Mononuclear cell (primary cell): Measurements from ENCODE around the gene CLEC11A. TPM values are rescaled to one million over a fixed set of nuclear protein-coding genes. Genes with fewer than 3 reads are reported as not detected.

Experiments used
- total RNA-seq: library from RNA; depleted of rRNA; stranded (reverse); fragments of >200 nt; gene quantifications from one replicate; pipeline ENCODE4 v1.2.3, GENCODE V29; 2012

CLEC11A gene
- total RNA-seq, 1 donor = 3.8 TPM

Other genes starting within 250 kb of the CLEC11A start
- 58.9 TPM for gene EMC10, start 246.9 kb upstream of the CLEC11A start, total RNA-seq
- 0.21 TPM for gene GARIN5A, start 246.5 kb upstream of the CLEC11A start, total RNA-seq
- gene JOSD2, start 212.2 kb upstream of the CLEC11A start, total RNA-seq = 8.4 TPM
- gene ASPDH, start 209.5 kb upstream of the CLEC11A start, total RNA-seq = not detected
- gene LRRC4B, start 154.9 kb upstream of the CLEC11A start, total RNA-seq = not detected
- not detected for gene SYT3, start 83.5 kb upstream of the CLEC11A start, total RNA-seq
- gene C19orf81, start 73.9 kb upstream of the CLEC11A start, total RNA-seq = not detected
- 0.21 TPM for gene SHANK1, start 3.6 kb upstream of the CLEC11A start, total RNA-seq
- not detected for gene GPR32, start 47.1 kb downstream of the CLEC11A start, total RNA-seq
- gene ACP4, start 67.1 kb downstream of the CLEC11A start, total RNA-seq = not detected
- gene KLK1, start 100.4 kb downstream of the CLEC11A start, total RNA-seq = not detected
- not detected for gene KLK15, start 110.2 kb downstream of the CLEC11A start, total RNA-seq
- 0.31 TPM for gene KLK3, start 131.6 kb downstream of the CLEC11A start, total RNA-seq
- gene KLK2, start 150.1 kb downstream of the CLEC11A start, total RNA-seq = 0.31 TPM
- 0.21 TPM for gene KLK4, start 188.0 kb downstream of the CLEC11A start, total RNA-seq
- not detected for gene KLK5, start 229.7 kb downstream of the CLEC11A start, total RNA-seq
- not detected for gene KLK6, start 246.2 kb downstream of the CLEC11A start, total RNA-seq